Upper lobe of left lung (tissue), 4 donors: ENCODE results near the gene SLCO4A1.

Experiments used
- CTCF ChIP-seq, 6 experiments: fragments of 450-650 bp in 4 of 6; fragments of 200-600 bp in 2 of 6; sonication (generic) in 2 of 6; IDR thresholded peaks; one replicate each; pipeline ENCODE4 v1.5.1; 2016 to 2019; ENCODE audit warnings: antibody characterized with exemption in 6 of 6
- POLR2A ChIP-seq, 4 donors: fragments of 450-650 bp; IDR thresholded peaks; one replicate each; pipeline ENCODE4 v1.5.1; 2016 to 2017; ENCODE audit warnings: antibody characterized with exemption in 4 of 4, mild to moderate bottlenecking in 2 of 4

- no peak for TF ChIP-seq CTCF (IDR thresholded peaks at IDR 0.05)
- TF ChIP-seq POLR2A (IDR thresholded peaks at IDR 0.05): no peak
Observed at GRCh38 chr20:62606016-62606415, 36.3 kb upstream of the SLCO4A1 start.
